GM21576 (cell line): ENCODE results near the gene GLB1L3.
A peak's percentile ranks its signal among the peaks of the same experiment; 100 is the strongest.
"Not testable (repeated sequence)": the region's sequence is repeated elsewhere in the genome, so short reads cannot be mapped to it uniquely, and the experiment has no call there.

Experiments
- ATAC-seq: cut with Tn5 transposase; IDR thresholded peaks from one replicate; pipeline ENCODE4 v1.9.1; 2021; ENCODE audit warnings: mild to moderate bottlenecking, moderate library complexity; ENCODE audit not compliant: unreplicated experiment

GLB1L3 gene

GRCh38 chr11:134250246-134250645 lies 25.9 kb upstream of the GLB1L3 start:
- ATAC-seq, result no peak

GRCh38 chr11:134250675-134251074 lies 25.5 kb upstream of the GLB1L3 start:
- no peak for ATAC-seq

GRCh38 chr11:134252346-134253187 lies 23.6 kb upstream of the GLB1L3 start:
- peak; percentile 23 for ATAC-seq

GRCh38 chr11:134253188-134253993 lies 22.8 kb upstream of the GLB1L3 start, which contains the start of the genes ACAD8 and THYN1:
Gene ACAD8 (plus strand): TSS chr11:134253568. CDS start chr11:134253601, 33 bp downstream.
Gene THYN1 (minus strand): TSS chr11:134253352. CDS start chr11:134252882, 470 bp downstream.
- peak; percentile 99 for ATAC-seq

- ATAC-seq, result no peak
These were observed 21.6 kb upstream of the GLB1L3 start for GRCh38 chr11:134254433-134255183.

- not testable (repeated sequence) for ATAC-seq
These were observed 21.0 kb upstream of the GLB1L3 start for GRCh38 chr11:134255184-134255561.

GRCh38 chr11:134257101-134257500 lies 19.1 kb upstream of the GLB1L3 start:
- no peak for ATAC-seq

- no peak for ATAC-seq
These were observed 17.6 kb upstream of the GLB1L3 start for GRCh38 chr11:134258577-134258976.

GRCh38 chr11:134260503-134260902 lies 15.7 kb upstream of the GLB1L3 start:
- ATAC-seq, result no peak

- no peak for ATAC-seq
These were observed 15.2 kb upstream of the GLB1L3 start for GRCh38 chr11:134260983-134261382.

- no peak for ATAC-seq
These were observed 14.3 kb upstream of the GLB1L3 start for GRCh38 chr11:134261626-134262488.

- no peak for ATAC-seq
These were observed 11.0 kb upstream of the GLB1L3 start for GRCh38 chr11:134264966-134265764.

- no peak for ATAC-seq
These were observed 9.7 kb upstream of the GLB1L3 start for GRCh38 chr11:134266440-134266839.

- ATAC-seq, result no peak
These were observed 9.3 kb upstream of the GLB1L3 start for GRCh38 chr11:134266841-134267251.

- no peak for ATAC-seq
These were observed 8.7 kb upstream of the GLB1L3 start for GRCh38 chr11:134267461-134267860.

GRCh38 chr11:134267966-134268365 lies 8.2 kb upstream of the GLB1L3 start:
- ATAC-seq, result no peak

- no peak for ATAC-seq
These were observed 5.9 kb upstream of the GLB1L3 start for GRCh38 chr11:134270250-134270714.

GRCh38 chr11:134271978-134272377 lies 4.2 kb upstream of the GLB1L3 start:
- no peak for ATAC-seq
